Activated effector memory CD4-positive, alpha-beta T cell treated with anti-CD3 and anti-CD28 coated beads, Interleukin-2, amount 50 U/mL, for 16 hours (primary cell): Measurements from ENCODE around the gene TMEM8B.
A peak's percentile ranks its signal among the peaks of the same experiment; 100 is the strongest.
"Not testable (repeated sequence)": the region's sequence is repeated elsewhere in the genome, so short reads cannot be mapped to it uniquely, and the experiment has no call there.

ENCODE experiments used
- DNase-seq: peaks from one replicate; pipeline ENCODE4 v3.0.0-alpha.2; 2020

Gene TMEM8B

GRCh38 chr9:35869621-35870216 is 40.7 kb downstream of the TMEM8B start:
- no peak for DNase-seq

DNA sequence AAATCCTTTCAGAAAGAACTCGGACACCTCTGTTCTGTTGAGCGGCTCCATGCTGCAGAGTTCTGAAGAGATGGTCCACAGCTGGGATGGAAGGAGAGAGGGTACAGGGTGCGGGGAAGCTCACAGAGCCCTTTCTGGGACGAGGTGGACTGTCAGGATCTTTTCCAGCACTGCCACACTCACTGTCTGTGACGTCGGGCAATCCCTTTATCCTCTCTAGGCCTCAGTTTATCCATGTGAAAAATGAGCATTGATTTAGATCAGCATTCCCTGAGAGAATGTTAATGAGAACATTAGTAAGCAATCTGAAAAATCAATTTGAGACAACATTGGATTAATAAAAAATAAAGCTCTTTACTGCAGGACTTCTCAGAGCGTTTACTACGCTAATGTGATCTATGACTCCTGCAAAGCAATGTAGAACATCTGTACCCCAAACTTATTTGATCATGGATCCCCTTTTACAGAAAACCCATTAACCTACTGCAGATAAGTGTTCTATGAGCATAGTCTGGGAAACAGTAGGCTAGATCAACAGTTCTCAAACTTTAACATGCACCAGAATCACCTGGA is 41.4 kb downstream of the TMEM8B start, which contains the start of gene OR13J1:
Gene OR13J1 (minus strand): TSS at position 51 of the 573 bp plus-strand sequence. CDS start 0 bp downstream, at position 51.
- no peak for DNase-seq

- no peak for DNase-seq
Observed at GRCh38 chr9:35871545-35871944, 42.5 kb downstream of the TMEM8B start.

GRCh38 chr9:35872505-35872904 is 43.5 kb downstream of the TMEM8B start:
- DNase-seq = no peak

DNA sequence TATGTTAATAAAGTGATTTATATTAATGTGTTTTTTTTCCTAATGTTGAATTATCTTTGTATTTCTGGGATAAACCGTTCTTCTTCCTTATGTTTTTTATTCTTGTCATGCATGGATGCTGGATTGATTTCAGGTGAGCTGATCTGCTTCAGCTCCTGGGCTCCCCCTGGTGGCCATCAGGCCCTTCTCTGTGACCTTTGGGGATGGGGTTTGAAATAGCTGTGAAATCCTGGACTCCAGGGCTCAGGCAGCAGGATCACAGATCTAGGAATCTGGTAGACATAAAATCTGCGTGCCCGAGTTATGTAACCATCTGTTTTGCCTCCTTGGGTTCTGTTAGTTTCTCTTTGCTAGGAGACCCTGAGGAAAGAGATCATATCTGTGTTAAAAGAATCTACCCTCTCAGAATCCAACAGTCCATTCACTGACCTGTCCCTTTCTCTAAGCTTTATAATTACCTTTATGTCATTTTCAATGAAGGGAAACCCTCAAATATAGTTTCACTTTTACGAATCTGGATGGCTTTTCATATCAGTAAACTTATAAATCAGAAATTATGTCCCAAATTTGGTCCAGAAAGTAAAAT is 53.3 kb downstream of the TMEM8B start:
- DNase-seq = peak; percentile 93

DNA sequence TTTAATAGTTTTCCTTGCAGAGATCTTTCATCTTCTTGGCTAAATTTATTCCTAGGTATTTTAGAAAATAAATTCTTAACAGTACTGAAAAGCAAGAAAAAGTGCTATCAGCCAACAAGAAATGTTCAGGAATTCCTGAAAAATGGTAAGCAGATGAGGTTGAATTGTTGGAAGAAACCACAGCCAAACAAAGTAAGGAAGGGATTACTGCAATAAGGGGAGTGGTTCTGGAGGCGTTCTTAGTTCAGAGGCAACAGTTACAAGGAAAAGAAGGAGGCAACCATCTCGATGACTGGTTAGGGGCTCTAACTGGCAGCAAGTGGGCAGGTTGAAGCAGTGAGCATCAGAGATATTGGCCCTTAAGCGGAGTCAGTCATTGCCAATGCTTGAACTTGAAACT is 54.0 kb downstream of the TMEM8B start:
- DNase-seq = no peak

DNA sequence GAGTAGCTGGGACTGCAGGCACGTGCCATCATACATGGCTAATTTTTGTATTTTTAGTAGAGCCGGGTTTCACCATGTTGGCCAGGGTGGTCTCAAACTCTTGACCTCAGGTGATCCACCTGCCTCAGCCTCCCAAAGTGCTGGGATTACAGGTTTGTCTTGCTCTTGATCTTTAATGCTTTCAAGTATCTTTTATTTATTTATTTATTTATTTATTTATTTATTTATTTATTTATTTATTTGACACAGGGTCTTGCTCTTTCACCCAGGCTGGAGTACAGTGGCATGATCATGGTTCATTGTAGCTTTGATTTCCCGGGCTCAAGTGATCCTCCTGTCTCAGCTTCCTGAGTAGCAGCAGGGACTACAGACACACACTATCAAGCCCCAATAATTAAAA is 55.9 kb downstream of the TMEM8B start:
- DNase-seq = not testable (repeated sequence)

DNA sequence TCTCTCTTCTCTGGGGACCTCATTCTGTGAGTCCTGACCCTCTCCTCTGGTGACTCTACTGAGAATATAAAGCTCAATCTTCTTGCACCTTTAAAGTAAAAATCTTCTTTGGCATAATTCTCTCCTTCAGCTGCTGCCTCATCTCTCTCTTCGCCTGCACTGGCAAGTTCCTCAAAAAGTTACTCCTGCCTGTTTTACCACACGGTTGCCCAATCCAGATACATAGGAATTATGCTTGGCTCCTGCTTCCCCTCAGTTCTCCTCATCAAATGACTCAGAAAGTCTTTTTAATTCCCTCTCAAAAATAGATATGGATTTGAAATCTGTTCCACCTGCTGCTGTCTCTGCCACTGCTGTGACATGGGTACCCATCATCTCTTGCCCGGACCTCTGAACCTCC is 62.6 kb downstream of the TMEM8B start:
- DNase-seq = no peak

DNA sequence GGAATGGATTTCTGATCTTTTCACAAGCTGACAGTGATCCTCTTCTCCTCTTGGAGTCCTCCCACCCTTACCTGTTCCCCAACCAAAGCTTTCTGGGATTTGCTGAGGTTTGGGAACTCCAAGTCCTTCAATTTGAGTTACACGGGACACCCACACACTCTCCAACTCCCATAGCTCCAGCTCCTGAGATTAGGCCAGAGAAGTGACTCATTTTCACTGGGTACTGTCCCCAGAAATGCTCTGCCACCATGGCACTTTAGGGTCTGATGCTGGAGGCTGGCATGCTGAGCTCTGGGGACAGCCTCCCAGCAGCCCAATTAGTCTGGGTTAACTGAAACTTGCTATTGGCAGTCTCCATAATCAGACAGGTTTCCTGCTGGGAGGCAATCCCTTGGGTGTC is 63.0 kb downstream of the TMEM8B start:
- DNase-seq = no peak

- no peak for DNase-seq
Observed at GRCh38 chr9:35896570-35896969, 67.5 kb downstream of the TMEM8B start.

DNA sequence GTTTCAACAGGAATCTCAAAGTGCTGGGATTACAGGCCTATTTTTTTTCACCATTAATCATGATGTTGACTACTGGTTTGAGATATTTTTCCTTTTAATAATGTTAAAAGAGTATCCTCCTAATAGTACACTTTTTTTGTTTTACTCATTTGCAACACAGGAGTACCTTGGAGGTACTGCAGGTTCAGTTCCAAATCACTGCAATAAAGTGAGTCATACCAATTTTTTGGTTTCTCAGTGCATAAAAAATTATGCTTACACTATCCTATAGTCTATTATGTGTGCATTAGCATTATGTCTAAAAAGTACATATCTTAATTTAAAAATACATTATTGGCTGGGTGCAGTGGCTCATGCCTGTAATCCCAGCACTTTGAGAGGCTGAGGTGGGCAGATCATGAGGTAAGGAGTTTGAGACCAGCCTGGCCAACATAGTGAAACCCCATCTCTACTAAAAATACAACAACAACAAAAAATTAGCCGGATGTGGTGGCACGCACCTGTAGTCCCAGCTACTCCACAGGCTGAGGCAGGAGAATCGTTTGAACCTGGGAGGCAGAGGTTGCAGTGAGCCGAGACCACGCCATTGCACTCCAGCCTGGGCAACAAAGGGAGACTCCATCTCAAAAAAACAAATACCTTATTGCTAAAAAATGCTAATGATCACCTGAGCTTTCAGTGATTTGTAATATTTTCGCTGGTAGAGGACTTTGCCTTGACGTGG is 68.5 kb downstream of the TMEM8B start:
- not testable (repeated sequence) for DNase-seq

DNA sequence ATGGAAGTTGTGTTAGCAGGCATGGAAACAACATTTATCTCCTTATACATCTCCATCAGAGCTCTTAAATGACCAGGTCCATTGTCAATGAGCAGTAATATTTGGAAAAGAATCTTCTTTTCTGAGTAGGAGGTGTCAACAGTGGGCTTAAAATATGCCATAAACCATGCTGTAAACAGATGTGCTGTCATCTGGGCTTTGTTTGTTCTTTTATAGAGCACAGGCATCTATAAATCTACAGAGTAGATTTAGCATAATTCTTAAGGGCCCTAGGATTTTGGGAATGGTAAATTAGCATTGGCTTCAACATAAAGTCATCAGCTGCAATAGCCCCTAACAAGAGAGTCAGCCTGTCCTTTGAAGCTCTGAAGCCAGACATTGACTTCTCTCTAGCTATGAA is 69.3 kb downstream of the TMEM8B start:
- no peak for DNase-seq

GRCh38 chr9:35899021-35899420 is 70.0 kb downstream of the TMEM8B start:
- no peak for DNase-seq

DNA sequence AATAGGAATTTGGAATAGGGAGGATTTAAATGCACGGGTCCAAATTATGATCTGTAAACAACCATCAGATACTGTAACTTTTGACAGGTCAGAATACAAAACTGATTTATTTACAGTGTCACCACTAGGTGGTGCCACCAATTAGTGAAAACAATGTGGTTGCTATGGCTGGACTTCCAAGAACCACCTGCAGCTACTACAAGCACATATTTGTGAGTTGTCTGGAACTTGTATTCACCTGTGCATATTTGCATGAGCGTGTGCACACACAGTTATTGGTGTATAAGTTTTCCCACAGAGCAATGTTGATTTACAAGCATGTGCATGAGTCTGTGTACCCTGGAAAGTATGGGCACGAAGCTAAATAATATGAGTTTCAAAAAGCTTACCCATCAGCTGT is 74.0 kb downstream of the TMEM8B start:
- DNase-seq = no peak

DNA sequence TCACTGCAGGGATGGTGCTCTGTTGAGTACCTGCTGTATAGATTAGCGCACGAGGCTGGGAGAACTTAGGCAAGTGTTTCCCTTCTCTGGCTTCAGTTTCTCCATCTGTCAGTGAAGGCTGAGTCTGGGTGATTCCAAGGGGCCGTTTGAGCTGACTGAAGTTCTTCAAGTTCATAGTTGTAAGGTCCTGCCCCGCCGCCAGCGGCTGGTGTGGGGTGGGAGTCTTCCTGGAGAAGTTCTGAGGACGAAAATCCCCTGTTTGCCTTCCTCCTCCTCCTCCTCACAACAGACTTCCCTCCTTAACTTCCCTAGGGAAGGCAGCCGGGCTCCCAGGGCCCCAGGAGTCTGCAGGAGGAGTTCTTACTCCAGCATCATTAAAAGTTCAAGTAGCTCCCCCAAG is 75.3 kb downstream of the TMEM8B start:
- DNase-seq = no peak

DNA sequence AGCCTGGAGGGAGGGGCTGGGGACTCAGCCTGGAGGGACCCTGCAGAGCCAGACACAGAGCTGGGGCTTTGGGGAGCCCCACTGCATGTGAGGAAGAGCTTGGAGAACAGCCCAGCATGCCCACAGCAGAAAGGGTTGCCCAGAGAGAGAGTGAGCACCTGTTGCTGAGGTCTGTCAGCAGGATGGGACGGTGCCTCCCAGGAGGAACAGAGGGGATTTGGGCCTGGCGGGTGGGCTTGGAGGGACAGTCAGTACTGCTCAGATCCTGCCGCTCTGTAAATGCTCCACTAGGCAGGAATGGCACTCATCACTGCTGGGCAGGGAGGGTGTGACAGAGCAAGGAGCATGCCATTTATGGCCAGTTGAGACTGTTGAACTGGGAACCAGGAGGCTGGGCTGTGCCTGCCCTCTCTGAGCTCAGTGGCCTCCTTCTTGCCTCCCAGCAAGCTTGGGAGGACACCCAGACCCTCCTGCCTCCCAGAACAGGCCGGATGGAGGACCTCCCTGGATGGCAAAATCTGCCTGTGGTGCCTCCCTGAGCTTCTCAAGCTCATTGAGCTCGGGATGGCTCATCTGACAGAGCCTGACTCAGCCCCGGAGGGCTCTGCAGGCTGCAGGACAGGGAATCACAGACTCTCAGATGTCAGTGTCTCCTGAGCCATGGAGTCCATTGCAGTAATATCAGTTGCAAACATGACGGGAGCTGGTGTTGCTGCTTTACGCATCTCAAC is 76.2 kb downstream of the TMEM8B start:
- no peak for DNase-seq

- no peak for DNase-seq
Observed at GRCh38 chr9:35905912-35906679, 77.1 kb downstream of the TMEM8B start, which contains the start of gene HRCT1. HRCT1 (plus strand) TSS chr9:35906202; CDS start chr9:35906288, 86 bp downstream.

DNA sequence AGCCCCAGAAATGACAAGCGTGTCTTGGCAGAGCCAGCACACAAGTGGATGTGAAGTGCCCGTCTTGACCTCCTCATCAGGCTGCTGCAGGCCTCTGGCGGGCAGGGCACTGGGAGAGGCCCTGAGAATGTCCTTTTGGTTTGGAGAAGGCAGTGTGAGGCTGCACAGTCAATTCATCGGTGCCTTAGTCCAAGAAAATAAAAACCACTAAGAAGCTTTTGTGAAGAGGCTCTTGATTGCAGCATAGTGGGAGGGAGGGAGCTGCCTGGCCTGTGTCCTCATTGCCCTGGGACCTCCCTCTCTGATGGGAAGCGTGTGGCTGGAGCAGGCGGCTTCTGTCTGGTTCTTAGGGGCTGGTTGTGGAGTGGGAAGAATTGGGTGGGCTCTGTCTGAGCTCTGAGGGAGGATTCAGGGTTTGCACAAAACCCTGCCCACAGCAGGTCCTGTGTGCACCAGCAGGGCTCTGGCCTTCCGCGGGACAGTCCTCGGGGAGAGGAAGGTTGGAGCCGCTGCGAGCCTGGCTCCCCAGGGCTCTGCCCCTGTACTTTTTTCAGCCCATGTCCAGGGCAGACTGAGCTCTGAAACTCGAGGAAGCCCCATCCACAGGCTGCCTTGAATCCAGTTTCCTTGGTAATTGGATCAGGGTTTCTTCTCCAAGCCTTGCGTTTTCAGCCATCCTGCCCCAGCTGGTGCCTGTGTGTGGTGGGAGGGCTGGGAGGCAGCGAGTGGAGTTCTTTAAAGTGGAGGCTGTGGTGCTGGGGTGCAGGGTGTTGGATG is 78.1 kb downstream of the TMEM8B start:
- no peak for DNase-seq

DNA sequence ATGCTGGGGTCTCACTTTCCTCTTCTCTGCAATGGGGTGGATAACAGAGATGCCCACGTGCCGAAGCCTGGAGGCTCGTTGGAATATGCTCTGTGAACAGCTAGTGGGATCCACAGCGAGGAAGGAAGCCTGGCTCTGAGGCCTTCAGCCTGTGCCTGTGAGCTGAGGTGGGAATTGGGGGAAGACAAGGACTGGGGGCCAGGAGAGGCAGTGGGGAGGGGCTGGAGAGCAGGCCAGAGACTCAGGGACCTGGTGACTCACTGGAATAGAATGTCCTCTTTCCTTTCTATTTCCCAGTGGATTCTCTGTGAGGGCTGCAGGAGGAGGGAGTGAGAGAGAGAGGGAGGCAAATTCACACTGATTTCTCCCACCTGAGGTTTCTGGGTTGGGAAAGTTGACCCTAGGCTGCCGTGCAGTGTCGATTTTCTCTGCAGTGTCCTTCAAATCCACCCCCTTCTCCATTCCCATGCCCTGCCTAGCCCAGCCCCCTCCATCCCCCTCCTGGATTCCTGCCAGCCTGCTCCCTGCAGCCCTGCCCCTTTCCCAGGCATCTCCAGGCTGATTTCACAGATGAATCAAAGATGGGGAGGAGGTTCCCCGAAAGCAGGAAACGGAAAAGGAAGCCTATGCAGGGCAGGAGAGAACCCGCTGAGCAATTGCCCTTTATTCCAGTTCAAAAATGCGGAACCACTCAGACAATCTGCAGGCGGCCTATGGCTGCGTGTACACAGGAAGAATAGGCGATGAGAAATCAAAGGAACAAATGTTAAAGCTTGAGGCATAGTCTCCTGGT is 78.9 kb downstream of the TMEM8B start:
- no peak for DNase-seq

GRCh38 chr9:35908504-35909125 is 79.6 kb downstream of the TMEM8B start:
- DNase-seq = no peak
